ENCODE measurements around the gene SUPT20HL1. TPM values are rescaled to one million over a fixed set of nuclear protein-coding genes. Genes with fewer than 3 reads are reported as not detected.

SUPT20HL1 gene
- total RNA-seq, 2 experiments from 2014 or later = not detected

DNA sequence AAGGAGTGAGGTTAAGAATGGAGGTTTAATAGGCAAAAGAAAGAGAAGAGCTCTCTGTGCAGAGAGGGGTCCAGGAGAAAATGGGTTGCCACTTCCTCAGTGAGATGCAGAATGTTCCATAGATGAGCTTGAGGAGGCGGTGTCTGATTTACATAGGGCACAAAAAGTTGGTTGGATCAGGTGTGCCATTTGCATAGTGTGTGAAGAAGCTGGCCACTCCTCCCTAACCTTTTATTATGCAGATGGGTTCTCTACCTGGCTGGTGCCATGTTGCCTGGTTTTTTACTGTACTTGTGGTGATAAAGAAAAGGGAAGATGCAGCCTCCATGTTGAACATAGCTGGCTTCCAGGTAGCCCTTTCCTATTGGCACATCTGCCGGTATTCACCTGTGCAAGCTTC lies 27.3 kb downstream of the SUPT20HL1 start:
- CTCF ChIA-PET (ENCODE audit: unreplicated experiment) = no interaction called here
- no peak for TF ChIP-seq EZH2phosphoT487 (IDR thresholded peaks at IDR 0.05; ENCODE audit: borderline replicate concordance, low read depth, low read length)
- TF ChIP-seq, protein P1, sequence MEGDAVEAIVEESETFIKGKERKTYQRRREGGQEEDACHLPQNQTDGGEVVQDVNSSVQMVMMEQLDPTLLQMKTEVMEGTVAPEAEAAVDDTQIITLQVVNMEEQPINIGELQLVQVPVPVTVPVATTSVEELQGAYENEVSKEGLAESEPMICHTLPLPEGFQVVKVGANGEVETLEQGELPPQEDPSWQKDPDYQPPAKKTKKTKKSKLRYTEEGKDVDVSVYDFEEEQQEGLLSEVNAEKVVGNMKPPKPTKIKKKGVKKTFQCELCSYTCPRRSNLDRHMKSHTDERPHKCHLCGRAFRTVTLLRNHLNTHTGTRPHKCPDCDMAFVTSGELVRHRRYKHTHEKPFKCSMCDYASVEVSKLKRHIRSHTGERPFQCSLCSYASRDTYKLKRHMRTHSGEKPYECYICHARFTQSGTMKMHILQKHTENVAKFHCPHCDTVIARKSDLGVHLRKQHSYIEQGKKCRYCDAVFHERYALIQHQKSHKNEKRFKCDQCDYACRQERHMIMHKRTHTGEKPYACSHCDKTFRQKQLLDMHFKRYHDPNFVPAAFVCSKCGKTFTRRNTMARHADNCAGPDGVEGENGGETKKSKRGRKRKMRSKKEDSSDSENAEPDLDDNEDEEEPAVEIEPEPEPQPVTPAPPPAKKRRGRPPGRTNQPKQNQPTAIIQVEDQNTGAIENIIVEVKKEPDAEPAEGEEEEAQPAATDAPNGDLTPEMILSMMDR (conservative IDR thresholded peaks at IDR 0.05; ENCODE audit: low read length) = no peak

DNA sequence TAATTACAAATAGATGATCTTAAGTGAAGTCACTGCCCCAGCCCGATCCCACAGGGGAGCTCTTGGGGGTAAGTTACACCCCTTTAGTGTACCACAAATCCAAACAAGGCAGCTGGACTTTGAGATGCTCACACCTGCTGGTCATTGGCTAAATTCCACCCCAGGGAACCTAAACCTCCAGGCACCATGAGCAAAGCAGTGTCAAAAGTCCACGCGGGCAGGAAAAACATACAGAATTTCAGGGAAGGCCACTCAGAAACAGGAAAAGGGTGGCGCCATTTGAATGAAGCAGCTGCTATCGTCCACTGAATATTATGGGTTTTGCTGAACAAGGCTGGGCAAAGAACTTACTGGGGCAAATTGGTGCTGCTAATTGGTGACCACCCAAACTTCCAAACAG lies 30.9 kb downstream of the SUPT20HL1 start:
- POLR2A ChIA-PET = interaction anchor here (0.9 kb wide), 1 partner anchor 224 kb away, joined by 3 read pairs; no protein-coding TSS in a partner anchor

More for the DNA sequence above, 27.3 kb downstream of the SUPT20HL1 start:
- Histone ChIP-seq H4K20me1 (ENCODE audit: insufficient read depth, low read length) (no peaks in the 10 kb centered on the region), H2AFZ (ENCODE audit: low read length) (no peak overlapping the region), H3K9me3 (ENCODE audit: low read length) (no peaks in the 10 kb centered on the region), H3K27ac (ENCODE audit: low read depth, low read length, poor library complexity, severe bottlenecking) (no peak overlapping the region), H3K4me2 (ENCODE audit: low read length) (no peak overlapping the region), H3K4me3 (ENCODE audit: low read depth, low read length, poor library complexity, severe bottlenecking) (no peak overlapping the region), H3K79me2 (ENCODE audit: insufficient read depth, low read depth, low read length) (no peaks in the 10 kb centered on the region), H3K4me1 (ENCODE audit: insufficient read depth, low read length, poor library complexity, severe bottlenecking) (no peaks in the 10 kb centered on the region), H3K9me2 (ENCODE audit: insufficient read depth, low read length) (no peaks in the 10 kb centered on the region), H3K36me3 (ENCODE audit: insufficient read depth, low read length) (no peaks in the 10 kb centered on the region)
- no peak for DNase-seq (ENCODE audit: low spot score)
- intact Hi-C loops (cut with micrococcal nuclease; ENCODE audit: unreplicated experiment) = no loop called here
- no TSS peak for BruUV-seq (replicated peaks)
- POLR2A ChIA-PET = interaction anchor here (1.2 kb wide), 1 partner anchor 22 kb away, joined by 3 read pairs; no protein-coding TSS in a partner anchor

DNA sequence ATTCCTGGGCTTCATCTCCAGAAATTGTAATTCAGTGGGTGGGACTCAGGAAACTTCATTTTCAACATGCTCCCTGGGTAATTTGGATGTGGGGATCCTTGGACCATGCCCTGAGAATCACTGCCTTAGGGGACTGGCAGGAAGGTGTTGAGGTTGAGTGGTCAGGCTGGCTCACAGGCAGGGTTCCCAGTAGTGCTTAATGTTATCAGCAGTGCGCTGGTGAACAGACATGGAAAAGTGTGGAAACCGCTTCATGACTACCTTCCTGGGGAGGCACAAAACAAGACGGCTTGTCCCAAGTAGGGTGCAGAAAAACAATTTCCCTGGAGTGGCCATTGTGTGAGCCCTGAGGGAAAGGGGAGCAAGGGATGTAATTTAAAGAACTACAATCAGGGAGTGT lies 31.4 kb downstream of the SUPT20HL1 start:
- Histone ChIP-seq H3K4me2 (ENCODE audit: low read length) (no peak overlapping the region), H3K27ac (ENCODE audit: low read depth, low read length, poor library complexity, severe bottlenecking) (no peak overlapping the region), H3K36me3 (ENCODE audit: insufficient read depth, low read length) (no peaks in the 10 kb centered on the region), H2AFZ (ENCODE audit: low read length) (no peak overlapping the region), H3K79me2 (ENCODE audit: insufficient read depth, low read depth, low read length) (no peaks in the 10 kb centered on the region), H3K9me3 (ENCODE audit: low read length) (no peaks in the 10 kb centered on the region), H4K20me1 (ENCODE audit: insufficient read depth, low read length) (no peaks in the 10 kb centered on the region), H3K4me3 (ENCODE audit: low read depth, low read length, poor library complexity, severe bottlenecking) (no peak overlapping the region), H3K4me1 (ENCODE audit: insufficient read depth, low read length, poor library complexity, severe bottlenecking) (no peaks in the 10 kb centered on the region), H3K9me2 (ENCODE audit: insufficient read depth, low read length) (no peaks in the 10 kb centered on the region)
- no TSS peak for BruUV-seq (replicated peaks)
- intact Hi-C loops (cut with micrococcal nuclease; ENCODE audit: unreplicated experiment) = loop anchor here (10.0 kb wide), 1 partner anchor 753 kb away; no protein-coding TSS in a partner anchor
- ChIA-PET CTCF (ENCODE audit: unreplicated experiment) (no interaction called here), POLR2A (interaction anchor here (0.9 kb wide), 1 partner anchor 224 kb away, joined by 3 read pairs; no protein-coding TSS in a partner anchor)
- no peak for DNase-seq (ENCODE audit: low spot score)
- TF ChIP-seq, protein P1 (conservative IDR thresholded peaks at IDR 0.05; ENCODE audit: low read length) = no peak
- no peak for TF ChIP-seq EZH2phosphoT487 (IDR thresholded peaks at IDR 0.05; ENCODE audit: borderline replicate concordance, low read depth, low read length)

More for the DNA sequence above, 30.9 kb downstream of the SUPT20HL1 start:
- Histone ChIP-seq H3K9me2 (ENCODE audit: insufficient read depth, low read length) (no peaks in the 10 kb centered on the region), H3K4me2 (ENCODE audit: low read length) (no peak overlapping the region), H4K20me1 (ENCODE audit: insufficient read depth, low read length) (no peaks in the 10 kb centered on the region), H3K79me2 (ENCODE audit: insufficient read depth, low read depth, low read length) (no peaks in the 10 kb centered on the region), H3K36me3 (ENCODE audit: insufficient read depth, low read length) (no peaks in the 10 kb centered on the region), H3K9me3 (ENCODE audit: low read length) (no peaks in the 10 kb centered on the region), H2AFZ (ENCODE audit: low read length) (no peak overlapping the region), H3K4me1 (ENCODE audit: insufficient read depth, low read length, poor library complexity, severe bottlenecking) (no peaks in the 10 kb centered on the region), H3K4me3 (ENCODE audit: low read depth, low read length, poor library complexity, severe bottlenecking) (no peak overlapping the region), H3K27ac (ENCODE audit: low read depth, low read length, poor library complexity, severe bottlenecking) (no peak overlapping the region)
- CTCF ChIA-PET (ENCODE audit: unreplicated experiment) = no interaction called here
- BruUV-seq (replicated peaks) = no TSS peak
- intact Hi-C loops (cut with micrococcal nuclease; ENCODE audit: unreplicated experiment) = loop anchor here (10.0 kb wide), 1 partner anchor 753 kb away; no protein-coding TSS in a partner anchor
- TF ChIP-seq, protein P1 (conservative IDR thresholded peaks at IDR 0.05; ENCODE audit: low read length) = no peak
- no peak for TF ChIP-seq EZH2phosphoT487 (IDR thresholded peaks at IDR 0.05; ENCODE audit: borderline replicate concordance, low read depth, low read length)
- DNase-seq (ENCODE audit: low spot score) = no peak

Data from OCI-LY7 (cell line).